Small intestine (tissue), 7 donors: ENCODE measurements around the gene RAX. TPM values are rescaled to one million over a fixed set of nuclear protein-coding genes. Genes with fewer than 3 reads are reported as not detected.

Experiments used
- DNase-seq, 2 donors: peaks; one replicate each; pipeline versions ENCODE4 v3.0.0 to v3.0.0-alpha.2; 2013
- FAIRE-seq: peaks from 2 replicates; lab custom pipeline; 2012; peaks lifted over from hg19 to GRCh38; lab: Jason Lieb, UNC
- H3K27ac ChIP-seq, 3 donors: one replicate each; pipeline ENCODE4 v1.5.1; 2013; ENCODE audit warnings: low read length in 2 of 3, mild to moderate bottlenecking in 2 of 3, control low read depth in 1 of 3, inconsistent platforms in 1 of 3, low read depth in 1 of 3, moderate library complexity in 1 of 3
- H3K27me3 ChIP-seq, 3 donors: one replicate each; pipeline ENCODE4 v1.6.1; 2013; ENCODE audit warnings: low read length in 3 of 3, inconsistent platforms in 1 of 3; ENCODE audit not compliant: control insufficient read depth in 3 of 3, insufficient read depth in 3 of 3
- H3K36me3 ChIP-seq, 3 donors: one replicate each; pipeline ENCODE4 v1.6.1; 2013; ENCODE audit warnings: low read length in 3 of 3, inconsistent platforms in 1 of 3, low read depth in 1 of 3, mild to moderate bottlenecking in 1 of 3, moderate library complexity in 1 of 3; ENCODE audit not compliant: control insufficient read depth in 3 of 3, insufficient read depth in 2 of 3
- H3K4me1 ChIP-seq, 3 donors: one replicate each; pipeline ENCODE4 v1.6.1; 2013; ENCODE audit warnings: low read length in 2 of 3, inconsistent platforms in 1 of 3, low read depth in 1 of 3, mild to moderate bottlenecking in 1 of 3, moderate library complexity in 1 of 3; ENCODE audit not compliant: control insufficient read depth in 3 of 3, insufficient read depth in 2 of 3
- H3K4me3 ChIP-seq, 3 donors: one replicate each; pipeline ENCODE4 v1.5.1; 2013; ENCODE audit warnings: low read length in 3 of 3, control low read depth in 1 of 3, inconsistent platforms in 1 of 3, low read depth in 1 of 3, mild to moderate bottlenecking in 1 of 3, moderate library complexity in 1 of 3
- H3K9me3 ChIP-seq, 2 donors: one replicate each; pipeline ENCODE4 v1.6.1; 2013; ENCODE audit warnings: low read depth in 1 of 2, low read length in 1 of 2; ENCODE audit not compliant: control insufficient read depth in 2 of 2, insufficient read depth in 1 of 2
- WGBS, 3 donors: extraction: QIAGEN DNeasy Blood & Tissue Kit; methylation state at CpG; one replicate each; pipeline ENCODE4 v1.1.7; 2013; 5-methylcytosine and 5-hydroxymethylcytosine counted together
- polyA plus RNA-seq, 4 donors: library from polyadenylated mRNA; stranded (reverse) in 3 of 4; unstranded in 1 of 4; fragments of 200-250 nt in 3 of 4; fragments of 120-200 nt in 1 of 4; gene quantifications; one replicate each; pipeline versions ENCODE4 v1.2.1 to v1.2.3, GENCODE V29; 2013
- donor health status: healthy with polysubstance abuse.
- donor health status: control.
- donor health status: control.
- donor health status: Bipolar disorder and iron deficiency.
- donor health status: healthy.

RAX gene
- polyA plus RNA-seq, 4 donors: 0.01 TPM; not detected in 3

- 75 to 80% (median 78%) methylated on average over 9 of the region's 9 CpGs for WGBS, 3 donors
- no peak for DNase-seq
- H3K27ac ChIP-seq: no peak overlapping the region
- H3K36me3 ChIP-seq: no peaks in the 10 kb centered on the region
- H3K9me3 ChIP-seq: no peaks in the 10 kb centered on the region
- H3K27me3 ChIP-seq: peaks cover 0 to 32% (median 4%) of the 10 kb centered on the region in 3 donors
- no peak overlapping the region for H3K4me3 ChIP-seq
- no peak for FAIRE-seq
- peaks cover 0 to 3% (median 0%) of the 10 kb centered on the region in 3 donors for H3K4me1 ChIP-seq
Measured at GRCh38 chr18:59303656-59304195, 30.5 kb upstream of the RAX start.

- WGBS, 3 donors: 75 to 90% (median 79%) methylated on average over 2 of the region's 2 CpGs
- Histone ChIP-seq H3K9me3 (no peaks in the 10 kb centered on the region), H3K27ac (no peak overlapping the region), H3K27me3 (peaks cover 0 to 29% (median 4%) of the 10 kb centered on the region in 3 donors), H3K4me1 (peaks cover 0 to under 1% (median 0%) of the 10 kb centered on the region in 3 donors), H3K4me3 (no peak overlapping the region), H3K36me3 (no peaks in the 10 kb centered on the region)
- FAIRE-seq (no peak), DNase-seq (no peak)
Measured at GRCh38 chr18:59303006-59303405, 29.8 kb upstream of the RAX start.

GRCh38 chr18:59301929-59302328, 28.7 kb upstream of the RAX start:
- H3K27me3 ChIP-seq: peaks cover 0 to 21% (median 4%) of the 10 kb centered on the region in 3 donors
- H3K4me1 ChIP-seq: no peaks in the 10 kb centered on the region
- FAIRE-seq: no peak
- no peaks in the 10 kb centered on the region for H3K9me3 ChIP-seq
- 66 to 74% (median 73%) methylated on average over 4 of the region's 4 CpGs for WGBS, 3 donors
- H3K4me3 ChIP-seq: no peak overlapping the region
- no peaks in the 10 kb centered on the region for H3K36me3 ChIP-seq
- DNase-seq: no peak
- no peak overlapping the region for H3K27ac ChIP-seq

GRCh38 chr18:59300676-59301285, 27.5 kb upstream of the RAX start:
- FAIRE-seq: no peak

GRCh38 chr18:59298871-59299270, 25.6 kb upstream of the RAX start:
- H3K27me3 ChIP-seq: peaks cover 0 to 19% (median 4%) of the 10 kb centered on the region in 3 donors
- H3K36me3 ChIP-seq: no peaks in the 10 kb centered on the region
- FAIRE-seq (no peak), DNase-seq (no peak)
- no peaks in the 10 kb centered on the region for H3K4me1 ChIP-seq
- no peak overlapping the region for H3K4me3 ChIP-seq
- no peak overlapping the region for H3K27ac ChIP-seq
- H3K9me3 ChIP-seq: no peaks in the 10 kb centered on the region
- WGBS, 3 donors: 65 to 73% (median 69%) methylated on average over 8 of the region's 8 CpGs

More at GRCh38 chr18:59300676-59301285, 27.5 kb upstream of the RAX start:
- no peak overlapping the region for H3K27ac ChIP-seq
- no peaks in the 10 kb centered on the region for H3K36me3 ChIP-seq
- H3K9me3 ChIP-seq: no peaks in the 10 kb centered on the region
- H3K27me3 ChIP-seq: peaks cover 0 to 19% (median 4%) of the 10 kb centered on the region in 3 donors
- 70 to 73% (median 70%) methylated on average over 3 of the region's 3 CpGs for WGBS, 3 donors
- no peaks in the 10 kb centered on the region for H3K4me1 ChIP-seq
- H3K4me3 ChIP-seq: no peak overlapping the region
- DNase-seq: no peak

- DNase-seq (no peak), FAIRE-seq (no peak)
- Histone ChIP-seq H3K9me3 (no peaks in the 10 kb centered on the region), H3K4me1 (no peaks in the 10 kb centered on the region), H3K4me3 (no peak overlapping the region), H3K27ac (no peak overlapping the region), H3K36me3 (no peaks in the 10 kb centered on the region), H3K27me3 (peaks cover 0 to 17% (median 0%) of the 10 kb centered on the region in 3 donors)
Measured at GRCh38 chr18:59293317-59293716, 20.1 kb upstream of the RAX start.

GRCh38 chr18:59286341-59286740, 13.1 kb upstream of the RAX start:
- FAIRE-seq (no peak), DNase-seq (no peak)
- peaks cover 6 to 29% (median 21%) of the 10 kb centered on the region in 3 donors for H3K27me3 ChIP-seq
- WGBS, 3 donors: 49 to 65% (median 58%) methylated on average over 6 of the region's 6 CpGs
- no peaks in the 10 kb centered on the region for H3K9me3 ChIP-seq
- H3K36me3 ChIP-seq: no peaks in the 10 kb centered on the region
- no peaks in the 10 kb centered on the region for H3K4me1 ChIP-seq
- no peak overlapping the region for H3K4me3 ChIP-seq
- no peak overlapping the region for H3K27ac ChIP-seq

- peaks cover 6 to 49% (median 23%) of the 10 kb centered on the region in 3 donors for H3K27me3 ChIP-seq
- 85 to 86% (median 85%) methylated on average over 11 of the region's 11 CpGs for WGBS, 3 donors
Measured at GRCh38 chr18:59282341-59282740, 9.1 kb upstream of the RAX start.

More at GRCh38 chr18:59282341-59282740, 9.1 kb upstream of the RAX start:
- FAIRE-seq (no peak), DNase-seq (no peak)
- no peak overlapping the region for H3K4me3 ChIP-seq
- no peak overlapping the region for H3K27ac ChIP-seq
- H3K36me3 ChIP-seq: no peaks in the 10 kb centered on the region
- no peaks in the 10 kb centered on the region for H3K4me1 ChIP-seq
- no peaks in the 10 kb centered on the region for H3K9me3 ChIP-seq
